GM12878 (cell line): ENCODE data around the gene ANKRD13D. TPM values are rescaled to one million over a fixed set of nuclear protein-coding genes. Genes with fewer than 3 reads are reported as not detected.
A peak's percentile ranks its signal among the peaks of the same experiment; 100 is the strongest.

Experiments
- ATAC-seq: fragments of 200-7000 bp; cut with Tn5 transposase; 3 replicates; pipeline ENCODE4 v1.9.1; 2020; ENCODE audit warnings: mild to moderate bottlenecking, moderate library complexity
- BruUV-seq: library from RNA; stranded (reverse); fragments of 400-500 nt; replicated peaks from 2 replicates; lab custom pipeline; 2021; lab: Mats Ljungman, UMichigan
- CTCF ChIA-PET: fragments of 300-600 bp; sonication (Branson Sonifier 250); formaldehyde crosslinking; extraction: SDS; loops from one replicate; lab custom pipeline; 2021; ENCODE audit warnings: inconsistent platforms; lab: Yijun Ruan, JAX
- POLR2A ChIA-PET: fragments of 350-600 bp; formaldehyde crosslinking; extraction: SDS; loops from one replicate; lab custom pipeline; 2021; ENCODE audit warnings: inconsistent platforms; lab: Charles Lee
- RAD21 ChIA-PET: fragments of 300-600 bp; sonication (Branson Sonifier 250); formaldehyde crosslinking; loops from one replicate; lab custom pipeline; 2023; ENCODE audit warnings: antibody characterized with exemption; ENCODE audit not compliant: unreplicated experiment; lab: Charles Lee
- SMC1A ChIA-PET: fragments of 300-600 bp; sonication (Branson Sonifier 250); formaldehyde crosslinking; loops from one replicate; lab custom pipeline; 2023; ENCODE audit not compliant: unreplicated experiment, uncharacterized antibody; lab: Charles Lee
- DNase-seq: peaks from one replicate; pipeline ENCODE4 v3.0.0-alpha.2; 2011; ENCODE audit warnings: low read depth, low spot score
- FAIRE-seq: peaks from 3 replicates; lab custom pipeline; 2011; peaks lifted over from hg19 to GRCh38; lab: Jason Lieb, UNC
- H2AFZ ChIP-seq: 2 replicates; pipeline ENCODE4 v1.6.0; 2011; ENCODE audit warnings: low read depth, low read length, control low read depth; ENCODE audit not compliant: control insufficient read depth
- H3K27ac ChIP-seq: 2 replicates; pipeline ENCODE4 v1.5.1; 2011; ENCODE audit warnings: control low read depth; ENCODE audit not compliant: control insufficient read depth, insufficient read depth
- H3K27me3 ChIP-seq, 2 experiments: replicated peaks in 1 of 2; 2 replicates each; pipeline versions ENCODE4 v1.6.0 to v1.6.1; 2011; ENCODE audit warnings: low read length in 1 of 2; ENCODE audit not compliant: control insufficient read depth in 2 of 2, insufficient read depth in 2 of 2
- H3K36me3 ChIP-seq, 2 experiments: 2 replicates each; pipeline ENCODE4 v1.5.1; 2011; ENCODE audit warnings: low read length in 1 of 2; ENCODE audit not compliant: control insufficient read depth in 2 of 2, insufficient read depth in 2 of 2
- H3K4me1 ChIP-seq: 2 replicates; pipeline ENCODE4 v1.6.1; 2011; ENCODE audit warnings: mild to moderate bottlenecking, low read length, moderate library complexity, mixed read lengths; ENCODE audit not compliant: control insufficient read depth, insufficient read depth
- H3K4me2 ChIP-seq: 2 replicates; pipeline ENCODE4 v1.6.0; 2011; ENCODE audit warnings: control low read depth; ENCODE audit not compliant: control insufficient read depth, insufficient read depth
- H3K4me3 ChIP-seq: fragments of 200-600 bp; sonication (generic); 2 replicates; pipeline ENCODE4 v1.5.1; 2016
- H3K79me2 ChIP-seq: 2 replicates; pipeline ENCODE4 v1.6.0; 2011; ENCODE audit warnings: low read length; ENCODE audit not compliant: control insufficient read depth, insufficient read depth
- H3K9ac ChIP-seq: 2 replicates; pipeline ENCODE4 v1.8.0; 2011; ENCODE audit warnings: low read length, control low read depth, mixed read lengths; ENCODE audit not compliant: control insufficient read depth, insufficient read depth
- H3K9me3 ChIP-seq: replicated peaks from 3 replicates; pipeline ENCODE4 v1.5.1; 2011; ENCODE audit warnings: mild to moderate bottlenecking, low read length; ENCODE audit not compliant: control insufficient read depth, insufficient read depth
- H4K20me1 ChIP-seq: 2 replicates; pipeline ENCODE4 v1.6.0; 2011; ENCODE audit not compliant: control insufficient read depth, insufficient read depth
- ASH2L ChIP-seq: fragments of 300-600, 200-600 bp; sonication (generic); IDR thresholded peaks from 2 replicates; pipeline ENCODE4 v1.6.1; 2017; ENCODE audit warnings: low read depth, mild to moderate bottlenecking, borderline replicate concordance
- CHD2 ChIP-seq: IDR thresholded peaks from 2 replicates; pipeline ENCODE4 v1.6.1; 2011; ENCODE audit warnings: low read depth, low read length, improper control_type of control experiment, borderline replicate concordance
- CTCF ChIP-seq, 3 experiments: IDR thresholded peaks in 2 of 3; conservative IDR thresholded peaks in 1 of 3; 2 replicates each; pipeline ENCODE4 v1.5.1; 2011; ENCODE audit warnings: low read depth in 3 of 3, low read length in 3 of 3, mild to moderate bottlenecking in 3 of 3, control low read depth in 2 of 3, moderate library complexity in 2 of 3, inconsistent platforms in 1 of 3, mixed read lengths in 1 of 3; ENCODE audit not compliant: control insufficient read depth in 2 of 3, insufficient read depth in 1 of 3; ENCODE audit errors: extremely low read depth in 1 of 3
- DPF2 ChIP-seq: fragments of 450-650 bp; IDR thresholded peaks from 2 replicates; pipeline ENCODE4 v1.6.1; 2017; ENCODE audit warnings: mild to moderate bottlenecking
- FOS ChIP-seq: IDR thresholded peaks from 3 replicates; pipeline ENCODE4 v1.6.1; 2011; ENCODE audit warnings: borderline replicate concordance; ENCODE audit not compliant: insufficient read length; ENCODE audit errors: extremely low read depth
- POLR2A ChIP-seq: IDR thresholded peaks from 2 replicates; pipeline ENCODE4 v1.6.1; 2011; ENCODE audit warnings: low read depth, mild to moderate bottlenecking, low read length
- POLR2AphosphoS5 ChIP-seq: IDR thresholded peaks from 2 replicates; pipeline ENCODE4 v1.6.1; 2011; ENCODE audit warnings: mild to moderate bottlenecking, low read length, inconsistent platforms
- RBBP5 ChIP-seq: fragments of 200-600 bp; sonication (generic); conservative IDR thresholded peaks from 2 replicates; pipeline ENCODE4 v1.6.1; 2016
- SREBF1 ChIP-seq: IDR thresholded peaks from 2 replicates; pipeline ENCODE4 v1.6.1; 2012; ENCODE audit warnings: mild to moderate bottlenecking, low read length
- SREBF2 ChIP-seq: IDR thresholded peaks from 2 replicates; pipeline ENCODE4 v1.6.1; 2012; ENCODE audit warnings: mild to moderate bottlenecking, low read length
- STAT3 ChIP-seq: IDR thresholded peaks from 2 replicates; pipeline ENCODE4 v1.6.1; 2011; ENCODE audit warnings: low read depth, low read length, improper control_type of control experiment
- WGBS: methylation state at CpG from one replicate; pipeline ENCODE4 v1.1.6; 2016; ENCODE audit warnings: low lambda C conversion rate; ENCODE audit not compliant: insufficient replicate concordance, insufficient coverage; ENCODE audit errors: missing lambda C conversion rate; 5-methylcytosine and 5-hydroxymethylcytosine counted together
- in situ Hi-C: fragments of 300-500 bp; cut with MboI; formaldehyde crosslinking; loops from 9 replicates; pipeline ENCODE4 v1.14.3; 2018; ENCODE audit warnings: mixed read lengths
- intact Hi-C: fragments of 100-400 bp; cut with micrococcal nuclease; formaldehyde crosslinking; loops from one replicate; pipeline ENCODE4 v1.14.2; 2022; ENCODE audit not compliant: unreplicated experiment
- polyA plus RNA-seq, 11 experiments: library from polyadenylated mRNA; depleted of rRNA in 4 of 11; unstranded in 6 of 11; stranded (reverse) in 5 of 11; fragments of >200 nt; fragmentation: Nextera tagmentation in 4 of 11; fragmentation: Illumina TruSeq in 1 of 11; extraction: Ambion mirVana in 4 of 11; extraction: Trizol in 1 of 11; gene quantifications; 1 replicate in 1 of 11; 2 replicates in 10 of 11; pipeline versions ENCODE4 v1.2.1 to v1.2.3, GENCODE V29; 2011 to 2016; ENCODE audit warnings: inconsistent platforms in 2 of 11, missing spikeins in 2 of 11, low read depth in 1 of 11
- total RNA-seq, 4 experiments: library from RNA; depleted of rRNA in 3 of 4; stranded (reverse); fragments of >200 nt in 3 of 4; fragmentation: Illumina TruSeq in 1 of 4; extraction: Trizol in 1 of 4; gene quantifications; 2 replicates each; pipeline versions ENCODE4 v1.2.1 to v1.2.3, GENCODE V29; 2013 to 2021

ANKRD13D gene
- total and polyA plus RNA-seq, 10 of the 15 experiments (the other 5 are each of a cell fraction or from before 2014, with no cell fraction given): 2.0 to 56.2 (median 21.4) TPM

- Histone ChIP-seq H3K79me2 (peaks cover 19% of the 10 kb centered on the region), H3K4me1 (peaks cover 54% of the 10 kb centered on the region), H3K9ac (no peak overlapping the region), H3K27me3 (no peaks in the 10 kb centered on the region), H3K9me3 (no peaks in the 10 kb centered on the region)
- POLR2A ChIA-PET: interaction anchor here (1.2 to 11.4 kb wide), 4 partner anchors 30 to 77 kb away, joined by 3 to 183 read pairs (median 4); no protein-coding TSS in a partner anchor
- 80% methylated on average over 5 of the region's 5 CpGs for WGBS
- TF ChIP-seq DPF2 (no peak), FOS (no peak), SREBF1 (no peak), ASH2L (no peak), POLR2AphosphoS5 (no peak)
- TF ChIP-seq, all 136 proteins: peak for 0
- in situ Hi-C loops: no loop called here
- no peak for DNase-seq
- ChIA-PET RAD21 (interaction anchor here (1.0 to 10.1 kb wide), 4 partner anchors 22 to 119 kb away, joined by 3 to 525 read pairs (median 98); partner anchors contain the start of gene CLCF1), SMC1A (interaction anchor here (0.7 to 15.8 kb wide), 3 partner anchors 11 to 32 kb away, joined by 3 to 646 read pairs (median 4); partner anchors contain the start of gene CLCF1), CTCF (interaction anchor here (0.6 to 26.2 kb wide), 7 partner anchors 14 to 318 kb away, joined by 3 to 1301 read pairs (median 3); partner anchors contain the start of genes CLCF1 and RAD9A)
- Histone ChIP-seq H2AFZ (no peak overlapping the region), H4K20me1 (no peaks in the 10 kb centered on the region), H3K27ac (no peak overlapping the region), H3K36me3 (no peaks in the 10 kb centered on the region), H3K4me3 (no peak overlapping the region), H3K4me2 (no peak overlapping the region; the same call in 1 of the 2 replicates)
- intact Hi-C loops: no loop called here
- no peak for FAIRE-seq
- no peak for ATAC-seq
- no TSS peak for BruUV-seq
These were observed 59.9 kb downstream of the ANKRD13D start for GRCh38 chr11:67349036-67349435.

- intact Hi-C loops: no loop called here
- CTCF ChIA-PET: interaction anchor here (1.1 to 26.2 kb wide), 6 partner anchors 13 to 319 kb away, joined by 3 to 1301 read pairs (median 4); partner anchors contain the start of genes CLCF1 and RAD9A
- SMC1A ChIA-PET: interaction anchor here (1.7 to 15.8 kb wide), 2 partner anchors 28 to 32 kb away, joined by 4 to 646 read pairs; partner anchors contain the start of gene CLCF1
These were observed 60.4 kb downstream of the ANKRD13D start for GRCh38 chr11:67349457-67349856.

More at GRCh38 chr11:67349457-67349856, 60.4 kb downstream of the ANKRD13D start:
- WGBS: 100% methylated on average over 2 of the region's 2 CpGs
- no peaks in the 10 kb centered on the region for H4K20me1 ChIP-seq
- in situ Hi-C loops: no loop called here
- DNase-seq: no peak
- no peak for TF ChIP-seq CHD2
- TF ChIP-seq POLR2AphosphoS5: no peak
- TF ChIP-seq STAT3: no peak
- peak; percentile 11; the same call in 1 of the 2 replicates for TF ChIP-seq POLR2A
- no peak for TF ChIP-seq CTCF (IDR thresholded peaks at IDR 0.05 in 2 of 3, conservative IDR thresholded peaks at IDR 0.05 in 1 of 3; ENCODE audit: control insufficient read depth in 2 of 3, extremely low read depth in 1 of 3, insufficient read depth in 1 of 3, low read depth in 3 of 3, low read length in 3 of 3)
- no peak for TF ChIP-seq SREBF2
- TF ChIP-seq RBBP5: no peak
- TF ChIP-seq, all 136 proteins: peak for 1
- FAIRE-seq (no peak), ATAC-seq (no peak)
- no peaks in the 10 kb centered on the region for H3K9me3 ChIP-seq
- ChIA-PET RAD21 (interaction anchor here (1.0 to 10.1 kb wide), 4 partner anchors 22 to 119 kb away, joined by 3 to 525 read pairs (median 98); partner anchors contain the start of gene CLCF1), POLR2A (interaction anchor here (1.2 to 11.4 kb wide), 4 partner anchors 30 to 77 kb away, joined by 3 to 183 read pairs (median 4); no protein-coding TSS in a partner anchor)
- no peak overlapping the region for H2AFZ ChIP-seq
- H3K4me3 ChIP-seq: no peak overlapping the region
- BruUV-seq: no TSS peak
- no peak overlapping the region for H3K27ac ChIP-seq
- H3K36me3 ChIP-seq: no peaks in the 10 kb centered on the region
- no peak overlapping the region; the same call in 1 of the 2 replicates for H3K4me2 ChIP-seq
- H3K4me1 ChIP-seq: peaks cover 54% of the 10 kb centered on the region
- H3K79me2 ChIP-seq: peaks cover 19% of the 10 kb centered on the region
- no peaks in the 10 kb centered on the region for H3K27me3 ChIP-seq
- no peak overlapping the region for H3K9ac ChIP-seq
